Kidney capillary endothelial cell (primary cell): ENCODE measurements around the gene WNK1.

Experiments used
- DNase-seq: peaks from one replicate; pipeline ENCODE4 v3.0.0-alpha.2; 2018; ENCODE audit warnings: low spot score

The WNK1 gene

GRCh38 chr12:863285-863684 lies 110.9 kb downstream of the WNK1 start:
- DNase-seq, result no peak

- DNase-seq, result no peak
These were observed 113.2 kb downstream of the WNK1 start for GRCh38 chr12:865614-866013.

GRCh38 chr12:867905-868304 lies 115.5 kb downstream of the WNK1 start:
- DNase-seq, result no peak

- no peak for DNase-seq
These were observed 116.3 kb downstream of the WNK1 start for GRCh38 chr12:868722-869121.

GRCh38 chr12:870378-870777 lies 118.0 kb downstream of the WNK1 start:
- no peak for DNase-seq

- no peak for DNase-seq
These were observed 121.6 kb downstream of the WNK1 start for GRCh38 chr12:873954-874353.

- no peak for DNase-seq
These were observed 127.3 kb downstream of the WNK1 start for GRCh38 chr12:879641-880040.

- DNase-seq, result no peak
These were observed 128.3 kb downstream of the WNK1 start for GRCh38 chr12:880656-881055.

GRCh38 chr12:884746-885414 lies 132.5 kb downstream of the WNK1 start:
- DNase-seq, result no peak

- no peak for DNase-seq
These were observed 133.3 kb downstream of the WNK1 start for GRCh38 chr12:885701-886100.

GRCh38 chr12:886206-886605 lies 133.8 kb downstream of the WNK1 start:
- no peak for DNase-seq

GRCh38 chr12:894226-894625 lies 141.8 kb downstream of the WNK1 start:
- DNase-seq, result no peak

GRCh38 chr12:896031-896430 lies 143.7 kb downstream of the WNK1 start:
- no peak for DNase-seq

GRCh38 chr12:897386-897785 lies 145.0 kb downstream of the WNK1 start:
- DNase-seq, result no peak

- no peak for DNase-seq
These were observed 150.2 kb downstream of the WNK1 start for GRCh38 chr12:902581-902980.

GRCh38 chr12:903055-903454 lies 150.7 kb downstream of the WNK1 start:
- DNase-seq, result no peak

GRCh38 chr12:904010-904414 lies 151.6 kb downstream of the WNK1 start:
- no peak for DNase-seq

GRCh38 chr12:905261-906031 lies 153.1 kb downstream of the WNK1 start:
- no peak for DNase-seq

- no peak for DNase-seq
These were observed 153.7 kb downstream of the WNK1 start for GRCh38 chr12:906062-906585.

GRCh38 chr12:907413-908185 lies 155.2 kb downstream of the WNK1 start:
- no peak for DNase-seq

- no peak for DNase-seq
These were observed 157.5 kb downstream of the WNK1 start for GRCh38 chr12:909861-910260.

- no peak for DNase-seq
These were observed 158.0 kb downstream of the WNK1 start for GRCh38 chr12:910416-910815.
